ENCODE results near the gene COLEC11.

The COLEC11 gene

GRCh38 chr2:3587021-3587420 lies 7.9 kb upstream of the COLEC11 start:
- TF ChIP-seq CTCF (IDR thresholded peaks at IDR 0.05), result no peak
- Mint-ChIP-seq H3K36me3 (ENCODE audit: low read depth) (peaks cover 57% of the 10 kb centered on the region), H3K27me3 (ENCODE audit: low read depth, poor library complexity) (no peaks in the 10 kb centered on the region), H3K27ac (peak overlapping the region; percentile 33), H3K4me3 (no peak overlapping the region), H3K4me1 (no peaks in the 10 kb centered on the region), H3K9me3 (peaks cover 8% of the 10 kb centered on the region)
- DNase-seq, result no peak

GRCh38 chr2:3587432-3587831 lies 7.5 kb upstream of the COLEC11 start:
- peaks cover 12% of the 10 kb centered on the region for H3K9me3 Mint-ChIP-seq
- no peaks in the 10 kb centered on the region for H3K4me1 Mint-ChIP-seq
- no peaks in the 10 kb centered on the region for H3K27me3 Mint-ChIP-seq (ENCODE audit: low read depth, poor library complexity)
- TF ChIP-seq CTCF (IDR thresholded peaks at IDR 0.05), result no peak
- peaks cover 59% of the 10 kb centered on the region for H3K36me3 Mint-ChIP-seq (ENCODE audit: low read depth)
- no peak for DNase-seq
- H3K27ac Mint-ChIP-seq, result peak overlapping the region; percentile 33
- H3K4me3 Mint-ChIP-seq, result no peak overlapping the region

GRCh38 chr2:3588084-3588483 lies 6.8 kb upstream of the COLEC11 start:
- DNase-seq, result no peak
- H3K36me3 Mint-ChIP-seq (ENCODE audit: low read depth), result peaks cover 59% of the 10 kb centered on the region
- peaks cover 18% of the 10 kb centered on the region for H3K9me3 Mint-ChIP-seq
- no peak for TF ChIP-seq CTCF (IDR thresholded peaks at IDR 0.05)
- H3K27me3 Mint-ChIP-seq (ENCODE audit: low read depth, poor library complexity), result peaks cover 3% of the 10 kb centered on the region
- H3K4me1 Mint-ChIP-seq, result no peaks in the 10 kb centered on the region
- H3K4me3 Mint-ChIP-seq, result no peak overlapping the region
- peak overlapping the region; percentile 53 for H3K27ac Mint-ChIP-seq

GRCh38 chr2:3589086-3589485 lies 5.8 kb upstream of the COLEC11 start:
- H3K27ac Mint-ChIP-seq, result no peak overlapping the region
- H3K4me3 Mint-ChIP-seq, result no peak overlapping the region
- no peaks in the 10 kb centered on the region for H3K4me1 Mint-ChIP-seq
- peaks cover 24% of the 10 kb centered on the region for H3K9me3 Mint-ChIP-seq
- peaks cover 3% of the 10 kb centered on the region for H3K27me3 Mint-ChIP-seq (ENCODE audit: low read depth, poor library complexity)
- DNase-seq, result no peak
- TF ChIP-seq CTCF (IDR thresholded peaks at IDR 0.05), result no peak
- H3K36me3 Mint-ChIP-seq (ENCODE audit: low read depth), result peaks cover 55% of the 10 kb centered on the region

GRCh38 chr2:3595404-3595803 lies 492 bp downstream of the COLEC11 start:
- peaks cover 16% of the 10 kb centered on the region for H3K36me3 Mint-ChIP-seq (ENCODE audit: low read depth)
- TF ChIP-seq CTCF (IDR thresholded peaks at IDR 0.05), result no peak
- H3K27me3 Mint-ChIP-seq (ENCODE audit: low read depth, poor library complexity), result peaks cover 9% of the 10 kb centered on the region
- H3K4me3 Mint-ChIP-seq, result no peak overlapping the region
- H3K27ac Mint-ChIP-seq, result no peak overlapping the region
- peaks cover 15% of the 10 kb centered on the region for H3K4me1 Mint-ChIP-seq
- H3K9me3 Mint-ChIP-seq, result peaks cover 15% of the 10 kb centered on the region
- no peak for DNase-seq

GRCh38 chr2:3595985-3596384 lies 1.1 kb downstream of the COLEC11 start:
- Mint-ChIP-seq H3K9me3 (peaks cover 15% of the 10 kb centered on the region), H3K36me3 (ENCODE audit: low read depth) (peaks cover 16% of the 10 kb centered on the region), H3K4me3 (no peak overlapping the region), H3K4me1 (peaks cover 15% of the 10 kb centered on the region), H3K27me3 (ENCODE audit: low read depth, poor library complexity) (peaks cover 9% of the 10 kb centered on the region), H3K27ac (peak overlapping the region; percentile 19)
- no peak for TF ChIP-seq CTCF (IDR thresholded peaks at IDR 0.05)
- no peak for DNase-seq

All from nephron progenitor cell (in vitro differentiated cells).